Astrocyte (in vitro differentiated cells and primary cell): Measurements from ENCODE around the gene SCGN. TPM values are rescaled to one million over a fixed set of nuclear protein-coding genes. Genes with fewer than 3 reads are reported as not detected.

Experiments used
- DNase-seq: peaks from one replicate; pipeline ENCODE4 v3.0.0-alpha.2; 2010; ENCODE audit warnings: low read depth
- FAIRE-seq: peaks from 2 replicates; lab custom pipeline; 2011; peaks lifted over from hg19 to GRCh38; lab: Jason Lieb, UNC
- H2AFZ ChIP-seq: 2 replicates; pipeline ENCODE4 v1.6.0; 2012; ENCODE audit warnings: low read depth, low read length, inconsistent platforms
- H3K27ac ChIP-seq: 2 replicates; pipeline ENCODE4 v1.5.1; 2011; ENCODE audit warnings: low read depth, low read length, inconsistent platforms
- H3K27me3 ChIP-seq: 2 replicates; pipeline ENCODE4 v1.6.0; 2011; ENCODE audit warnings: low read length, inconsistent platforms; ENCODE audit not compliant: insufficient read depth
- H3K36me3 ChIP-seq: 2 replicates; pipeline ENCODE4 v1.5.1; 2011; ENCODE audit warnings: low read length, inconsistent platforms; ENCODE audit not compliant: insufficient read depth
- H3K4me1 ChIP-seq: 2 replicates; pipeline ENCODE4 v1.5.1; 2011; ENCODE audit warnings: low read length, inconsistent platforms; ENCODE audit not compliant: insufficient read depth
- H3K4me2 ChIP-seq: 2 replicates; pipeline ENCODE4 v1.6.0; 2012; ENCODE audit warnings: low read length, inconsistent platforms
- H3K4me3 ChIP-seq: 2 replicates; pipeline ENCODE4 v1.5.1; 2011; ENCODE audit warnings: low read depth, mild to moderate bottlenecking, low read length, inconsistent platforms; ENCODE audit not compliant: insufficient read depth
- H3K79me2 ChIP-seq: 2 replicates; pipeline ENCODE4 v1.6.0; 2012; ENCODE audit warnings: mild to moderate bottlenecking, low read length, inconsistent platforms; ENCODE audit not compliant: insufficient read depth
- H3K9ac ChIP-seq: 2 replicates; pipeline ENCODE4 v1.6.0; 2012; ENCODE audit warnings: mild to moderate bottlenecking, low read length, inconsistent platforms
- H3K9me3 ChIP-seq: 2 replicates; pipeline ENCODE4 v1.5.1; 2012; ENCODE audit warnings: low read depth, mild to moderate bottlenecking, low read length, inconsistent platforms; ENCODE audit not compliant: insufficient read depth
- H4K20me1 ChIP-seq: 2 replicates; pipeline ENCODE4 v1.6.0; 2012; ENCODE audit warnings: low read length, inconsistent platforms; ENCODE audit not compliant: insufficient read depth
- H3K27ac Mint-ChIP-seq: one replicate; pipeline ENCODE4 v1.8.0; 2021; ENCODE audit warnings: mild to moderate bottlenecking, mixed read lengths; ENCODE audit not compliant: unreplicated experiment
- H3K27me3 Mint-ChIP-seq: one replicate; pipeline ENCODE4 v1.8.0; 2021; ENCODE audit warnings: low read depth, mixed read lengths; ENCODE audit not compliant: unreplicated experiment
- H3K36me3 Mint-ChIP-seq: one replicate; pipeline ENCODE4 v1.8.0; 2021; ENCODE audit warnings: low read depth, mixed read lengths; ENCODE audit not compliant: unreplicated experiment
- H3K4me1 Mint-ChIP-seq: one replicate; pipeline ENCODE4 v1.8.0; 2021; ENCODE audit warnings: low read depth, mixed read lengths; ENCODE audit not compliant: unreplicated experiment
- H3K4me3 Mint-ChIP-seq: one replicate; pipeline ENCODE4 v1.8.0; 2021; ENCODE audit warnings: mild to moderate bottlenecking, moderate library complexity, mixed read lengths; ENCODE audit not compliant: unreplicated experiment
- H3K9me3 Mint-ChIP-seq: one replicate; pipeline ENCODE4 v1.8.0; 2021; ENCODE audit warnings: mild to moderate bottlenecking, mixed read lengths; ENCODE audit not compliant: unreplicated experiment
- EZH2 ChIP-seq: IDR thresholded peaks from 2 replicates; pipeline ENCODE4 v1.6.1; 2012; ENCODE audit warnings: mild to moderate bottlenecking, low read length, inconsistent platforms; ENCODE audit not compliant: insufficient read depth
- total RNA-seq: library from RNA; stranded (reverse); gene quantifications from 2 replicates; pipeline ENCODE4 v1.2.1, GENCODE V29; 2021
- TF ChIP-seq, protein P1 (sequence below): IDR thresholded peaks from 2 replicates; pipeline ENCODE4 v1.5.1; 2011; ENCODE audit warnings: low read depth, mild to moderate bottlenecking, inconsistent platforms, low read length, moderate library complexity; ENCODE audit not compliant: insufficient read depth

The SCGN gene
- total RNA-seq, 1 donor from 2014 or later: not detected

DNA sequence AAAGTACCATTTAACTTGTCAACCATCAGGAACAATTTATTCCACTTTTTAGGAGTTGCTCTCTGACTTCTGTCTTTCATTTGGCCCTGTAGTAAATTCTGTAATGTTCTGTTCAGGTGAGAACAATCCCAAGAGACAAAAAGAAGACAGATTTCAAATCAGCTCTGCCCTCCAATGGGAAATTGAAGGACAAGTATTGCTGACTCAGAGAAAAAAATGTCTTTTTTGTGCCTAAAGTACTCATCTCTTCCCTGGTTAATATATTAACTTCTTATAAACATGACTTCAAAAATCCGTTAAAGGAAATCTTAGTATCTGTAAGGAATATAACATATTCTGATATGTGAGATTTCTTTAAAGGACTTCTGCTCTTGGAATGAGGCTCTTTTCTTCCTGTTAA lies 38.6 kb upstream of the SCGN start:
- Histone ChIP-seq H4K20me1 (no peaks in the 10 kb centered on the region), H3K4me3 (no peak overlapping the region), H3K4me2 (no peak overlapping the region), H3K36me3 (no peaks in the 10 kb centered on the region), H3K27me3 (no peaks in the 10 kb centered on the region), H3K4me1 (no peaks in the 10 kb centered on the region), H3K9me3 (no peaks in the 10 kb centered on the region), H3K79me2 (no peaks in the 10 kb centered on the region), H3K9ac (no peak overlapping the region), H3K27ac (no peak overlapping the region), H2AFZ (no peak overlapping the region)
- peaks cover 3% of the 10 kb centered on the region for H3K4me1 Mint-ChIP-seq
- no peak for TF ChIP-seq EZH2
- TF ChIP-seq, protein P1, sequence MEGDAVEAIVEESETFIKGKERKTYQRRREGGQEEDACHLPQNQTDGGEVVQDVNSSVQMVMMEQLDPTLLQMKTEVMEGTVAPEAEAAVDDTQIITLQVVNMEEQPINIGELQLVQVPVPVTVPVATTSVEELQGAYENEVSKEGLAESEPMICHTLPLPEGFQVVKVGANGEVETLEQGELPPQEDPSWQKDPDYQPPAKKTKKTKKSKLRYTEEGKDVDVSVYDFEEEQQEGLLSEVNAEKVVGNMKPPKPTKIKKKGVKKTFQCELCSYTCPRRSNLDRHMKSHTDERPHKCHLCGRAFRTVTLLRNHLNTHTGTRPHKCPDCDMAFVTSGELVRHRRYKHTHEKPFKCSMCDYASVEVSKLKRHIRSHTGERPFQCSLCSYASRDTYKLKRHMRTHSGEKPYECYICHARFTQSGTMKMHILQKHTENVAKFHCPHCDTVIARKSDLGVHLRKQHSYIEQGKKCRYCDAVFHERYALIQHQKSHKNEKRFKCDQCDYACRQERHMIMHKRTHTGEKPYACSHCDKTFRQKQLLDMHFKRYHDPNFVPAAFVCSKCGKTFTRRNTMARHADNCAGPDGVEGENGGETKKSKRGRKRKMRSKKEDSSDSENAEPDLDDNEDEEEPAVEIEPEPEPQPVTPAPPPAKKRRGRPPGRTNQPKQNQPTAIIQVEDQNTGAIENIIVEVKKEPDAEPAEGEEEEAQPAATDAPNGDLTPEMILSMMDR: no peak
- no peak for FAIRE-seq
- H3K4me3 Mint-ChIP-seq: no peak overlapping the region
- no peak overlapping the region for H3K27ac Mint-ChIP-seq
- H3K36me3 Mint-ChIP-seq: peaks cover 18% of the 10 kb centered on the region
- H3K27me3 Mint-ChIP-seq: no peaks in the 10 kb centered on the region
- H3K9me3 Mint-ChIP-seq: no peaks in the 10 kb centered on the region
- no peak for DNase-seq

DNA sequence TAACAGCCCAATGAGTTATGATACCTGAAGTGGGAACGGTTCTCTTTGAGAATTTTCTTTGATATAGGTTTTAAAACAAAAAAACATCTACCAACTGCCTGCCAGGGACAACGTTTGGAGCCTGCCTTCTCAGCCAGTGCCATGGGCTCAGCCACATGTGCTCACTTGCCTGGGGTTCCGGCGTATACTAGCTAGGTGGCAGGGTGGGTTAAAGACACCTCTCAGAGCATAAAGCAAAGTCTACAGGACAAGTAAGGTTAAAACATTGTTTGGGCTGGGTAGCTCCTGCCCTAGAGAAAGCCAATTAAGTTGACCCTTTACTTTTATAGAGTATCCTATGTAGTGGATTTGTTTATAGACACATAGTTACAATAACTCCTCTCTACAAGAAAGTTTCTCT lies 38.0 kb upstream of the SCGN start:
- TF ChIP-seq, protein P1: no peak
- no peak for TF ChIP-seq EZH2
- no peaks in the 10 kb centered on the region for H3K4me1 ChIP-seq
- Mint-ChIP-seq H3K4me3 (no peak overlapping the region), H3K4me1 (peaks cover 5% of the 10 kb centered on the region), H3K27ac (no peak overlapping the region), H3K36me3 (peaks cover 18% of the 10 kb centered on the region), H3K27me3 (no peaks in the 10 kb centered on the region), H3K9me3 (no peaks in the 10 kb centered on the region)
- no peak for FAIRE-seq
- H3K27me3 ChIP-seq: no peaks in the 10 kb centered on the region
- no peak overlapping the region for H3K27ac ChIP-seq
- no peaks in the 10 kb centered on the region for H4K20me1 ChIP-seq
- H3K4me2 ChIP-seq: no peak overlapping the region
- H3K9me3 ChIP-seq: no peaks in the 10 kb centered on the region
- no peaks in the 10 kb centered on the region for H3K79me2 ChIP-seq
- no peak overlapping the region for H2AFZ ChIP-seq
- DNase-seq: no peak
- H3K4me3 ChIP-seq: no peak overlapping the region
- H3K9ac ChIP-seq: no peak overlapping the region
- no peaks in the 10 kb centered on the region for H3K36me3 ChIP-seq

DNA sequence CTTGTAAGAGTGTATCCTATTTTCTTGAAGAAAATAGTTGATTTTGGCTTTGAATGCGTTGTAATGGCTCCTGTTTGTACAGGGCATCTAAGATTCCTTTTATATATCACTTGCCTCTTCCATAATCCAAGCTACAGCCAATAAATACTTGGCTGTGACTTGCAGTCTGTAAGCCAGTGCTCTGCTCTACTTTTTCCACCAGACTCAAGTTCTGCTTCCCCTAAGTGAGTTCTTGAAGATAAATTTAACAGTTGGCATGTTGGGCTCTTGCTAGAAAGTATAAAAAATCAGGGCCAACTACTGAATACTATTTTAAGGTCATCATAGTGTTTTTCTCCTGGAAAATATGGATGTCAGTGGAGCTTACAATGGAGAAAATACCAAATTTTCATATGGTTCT lies 36.5 kb upstream of the SCGN start:
- Histone ChIP-seq H4K20me1 (no peaks in the 10 kb centered on the region), H3K4me1 (no peaks in the 10 kb centered on the region), H3K9ac (no peak overlapping the region), H2AFZ (no peak overlapping the region), H3K9me3 (no peaks in the 10 kb centered on the region), H3K27ac (no peak overlapping the region), H3K79me2 (no peaks in the 10 kb centered on the region), H3K4me2 (no peak overlapping the region), H3K4me3 (no peak overlapping the region), H3K27me3 (no peaks in the 10 kb centered on the region), H3K36me3 (no peaks in the 10 kb centered on the region)
- Mint-ChIP-seq H3K4me3 (no peak overlapping the region), H3K9me3 (no peaks in the 10 kb centered on the region), H3K27ac (no peak overlapping the region), H3K4me1 (peaks cover 6% of the 10 kb centered on the region), H3K27me3 (no peaks in the 10 kb centered on the region), H3K36me3 (peaks cover 12% of the 10 kb centered on the region)
- FAIRE-seq (no peak), DNase-seq (no peak)
- TF ChIP-seq EZH2: no peak
- TF ChIP-seq, protein P1: no peak
